Neural cell (in vitro differentiated cells): ENCODE results near the gene NPEPL1. TPM values are rescaled to one million over a fixed set of nuclear protein-coding genes. Genes with fewer than 3 reads are reported as not detected.

ENCODE experiments used
- H2AFZ ChIP-seq: fragments of 200-600, 300-800 bp; sonication (generic), shearing (Covaris generic); 2 replicates; pipeline ENCODE4 v1.6.0; 2014; ENCODE audit warnings: low read depth, mild to moderate bottlenecking, antibody characterized with exemption, low read length, moderate library complexity
- H3F3A ChIP-seq: fragments of 200-600 bp; shearing (Covaris generic); 2 replicates; pipeline ENCODE4 v1.6.1; 2016; ENCODE audit warnings: mild to moderate bottlenecking, moderate library complexity, mixed read lengths, antibody characterized with exemption, low read length; ENCODE audit not compliant: insufficient read depth, poor library complexity, severe bottlenecking
- H3K27ac ChIP-seq: fragments of 200-600, 300-800 bp; sonication (generic), shearing (Covaris generic); 2 replicates; pipeline ENCODE4 v1.5.1; 2014; ENCODE audit warnings: mild to moderate bottlenecking, low read length, moderate library complexity
- H3K27me3 ChIP-seq: fragments of 300-800, 200-600 bp; sonication (generic), shearing (Covaris generic); 2 replicates; pipeline ENCODE4 v1.6.0; 2014; ENCODE audit warnings: mild to moderate bottlenecking, low read depth, low read length, moderate library complexity; ENCODE audit not compliant: insufficient read depth
- H3K36me3 ChIP-seq: fragments of 300-800, 200-600 bp; sonication (generic), shearing (Covaris generic); 2 replicates; pipeline ENCODE4 v1.5.1; 2014; ENCODE audit warnings: mild to moderate bottlenecking, antibody characterized with exemption, low read length, moderate library complexity; ENCODE audit not compliant: insufficient read depth
- H3K4me2 ChIP-seq: fragments of 300-800, 200-600 bp; sonication (generic), shearing (Covaris generic); 2 replicates; pipeline ENCODE4 v1.6.0; 2014; ENCODE audit warnings: mild to moderate bottlenecking, low read length
- H3K4me3 ChIP-seq: fragments of 300-800, 200-600 bp; sonication (generic), shearing (Covaris generic); 2 replicates; pipeline ENCODE4 v1.5.1; 2014; ENCODE audit warnings: mild to moderate bottlenecking, low read length, moderate library complexity
- H3K79me2 ChIP-seq: fragments of 200-600 bp; shearing (Covaris generic); replicated peaks from 2 replicates; pipeline ENCODE4 v1.6.0; 2014; ENCODE audit warnings: mild to moderate bottlenecking, low read length, moderate library complexity; ENCODE audit not compliant: insufficient read depth
- H3K9ac ChIP-seq: fragments of 300-800, 200-600 bp; sonication (generic), shearing (Covaris generic); 2 replicates; pipeline ENCODE4 v1.6.1; 2016; ENCODE audit warnings: mild to moderate bottlenecking, low read length, mixed read lengths
- H3K9me2 ChIP-seq: fragments of 200-600 bp; shearing (Covaris generic); 2 replicates; pipeline ENCODE4 v1.6.1; 2016; ENCODE audit warnings: mild to moderate bottlenecking, low read length, mixed read lengths; ENCODE audit not compliant: insufficient read depth
- H3K9me3 ChIP-seq: fragments of 200-600, 300-800 bp; sonication (generic), shearing (Covaris generic); 2 replicates; pipeline ENCODE4 v1.6.1; 2016; ENCODE audit warnings: mild to moderate bottlenecking, mixed run types, low read length, moderate library complexity, mixed read lengths
- H4K20me1 ChIP-seq: fragments of 200-600 bp; shearing (Covaris generic); 2 replicates; pipeline ENCODE4 v1.6.1; 2016; ENCODE audit warnings: mild to moderate bottlenecking, mixed run types; ENCODE audit not compliant: insufficient read depth
- CTCF ChIP-seq: fragments of 450-650 bp; IDR thresholded peaks from 2 replicates; pipeline ENCODE4 v1.5.1; 2014; ENCODE audit warnings: antibody characterized with exemption, mild to moderate bottlenecking, moderate library complexity; ENCODE audit not compliant: poor library complexity, severe bottlenecking
- EP300 ChIP-seq: fragments of 450-650 bp; conservative IDR thresholded peaks from 2 replicates; pipeline ENCODE4 v1.6.1; 2014; ENCODE audit warnings: antibody characterized with exemption, mild to moderate bottlenecking, moderate library complexity; ENCODE audit not compliant: poor library complexity, severe bottlenecking
- EZH2 ChIP-seq: fragments of 200-600, 300-800 bp; shearing (Covaris generic), sonication (generic); IDR thresholded peaks from 2 replicates; pipeline ENCODE4 v1.6.1; 2014; ENCODE audit warnings: antibody characterized with exemption, low read length, borderline replicate concordance, mild to moderate bottlenecking; ENCODE audit not compliant: insufficient read depth, poor library complexity, severe bottlenecking
- MXI1 ChIP-seq: fragments of 450-650 bp; conservative IDR thresholded peaks from 2 replicates; pipeline ENCODE4 v1.6.1; 2014; ENCODE audit warnings: antibody characterized with exemption, mild to moderate bottlenecking; ENCODE audit not compliant: poor library complexity, severe bottlenecking
- POLR2AphosphoS5 ChIP-seq: IDR thresholded peaks from 2 replicates; pipeline ENCODE4 v1.6.1; 2012
- RAD21 ChIP-seq: fragments of 450-650 bp; conservative IDR thresholded peaks from 2 replicates; pipeline ENCODE4 v1.6.1; 2014; ENCODE audit warnings: antibody characterized with exemption, mild to moderate bottlenecking, moderate library complexity
- REST ChIP-seq: IDR thresholded peaks from 2 replicates; pipeline ENCODE4 v1.6.1; 2012; ENCODE audit warnings: borderline replicate concordance
- SMC3 ChIP-seq: fragments of 450-650 bp; conservative IDR thresholded peaks from 2 replicates; pipeline ENCODE4 v1.6.1; 2014; ENCODE audit warnings: antibody characterized with exemption, mild to moderate bottlenecking, moderate library complexity; ENCODE audit not compliant: poor library complexity
- TAF1 ChIP-seq: IDR thresholded peaks from 2 replicates; pipeline ENCODE4 v1.6.1; 2012; ENCODE audit warnings: low read depth
- polyA plus RNA-seq: library from polyadenylated mRNA; depleted of rRNA; stranded (reverse); fragments of >200 nt; gene quantifications from 2 replicates; pipeline ENCODE4 v1.2.3, GENCODE V29; 2014

Gene NPEPL1
- polyA plus RNA-seq, 1 donor from 2014 or later = 63.4 TPM

GRCh38 chr20:58762120-58762519 is 69.5 kb downstream of the NPEPL1 start:
- H3K36me3 ChIP-seq = no peaks in the 10 kb centered on the region
- no peak overlapping the region for H3K4me2 ChIP-seq
- no peak overlapping the region for H2AFZ ChIP-seq
- no peaks in the 10 kb centered on the region for H3K9me3 ChIP-seq
- H3K4me3 ChIP-seq = no peak overlapping the region
- H4K20me1 ChIP-seq = no peaks in the 10 kb centered on the region
- H3K9ac ChIP-seq = no peak overlapping the region
- H3K9me2 ChIP-seq = no peaks in the 10 kb centered on the region
- no peaks in the 10 kb centered on the region for H3F3A ChIP-seq
- TF ChIP-seq EZH2 = no peak
- no peak for TF ChIP-seq TAF1
- H3K27ac ChIP-seq = no peak overlapping the region
- H3K27me3 ChIP-seq = no peaks in the 10 kb centered on the region
- no peaks in the 10 kb centered on the region for H3K79me2 ChIP-seq

DNA sequence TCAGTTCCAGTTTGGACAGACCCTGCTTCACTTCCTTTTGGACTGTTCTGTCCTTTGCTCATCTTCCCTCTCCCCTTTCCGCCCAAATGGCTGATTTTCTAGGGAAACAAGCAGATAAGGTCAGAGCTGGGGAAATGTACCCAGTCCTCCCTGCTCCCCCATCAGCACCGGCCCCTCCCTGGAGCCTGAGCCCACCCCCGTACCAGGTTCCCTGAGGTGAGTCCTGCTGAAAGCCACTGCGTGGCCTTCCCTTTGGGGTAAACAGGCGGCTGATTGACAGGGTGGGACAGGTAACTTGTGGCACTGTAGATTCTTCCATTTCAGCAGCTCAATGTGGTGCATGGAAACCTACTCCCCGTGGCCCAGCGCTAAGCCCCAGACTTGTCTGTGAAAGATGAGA is 70.5 kb downstream of the NPEPL1 start:
- no peak overlapping the region for H3K27ac ChIP-seq
- H2AFZ ChIP-seq = no peak overlapping the region
- no peaks in the 10 kb centered on the region for H3K27me3 ChIP-seq
- no peak overlapping the region for H3K4me3 ChIP-seq
- TF ChIP-seq MXI1 (no peak), TAF1 (no peak), RAD21 (no peak), CTCF (no peak), POLR2AphosphoS5 (no peak), EZH2 (no peak), EP300 (no peak), SMC3 (no peak), REST (no peak)
- no peaks in the 10 kb centered on the region for H3K9me2 ChIP-seq
- no peaks in the 10 kb centered on the region for H3K79me2 ChIP-seq
- H3K36me3 ChIP-seq = no peaks in the 10 kb centered on the region
- no peaks in the 10 kb centered on the region for H3K9me3 ChIP-seq
- no peaks in the 10 kb centered on the region for H4K20me1 ChIP-seq
- no peaks in the 10 kb centered on the region for H3F3A ChIP-seq
- H3K4me2 ChIP-seq = no peak overlapping the region
- H3K9ac ChIP-seq = no peak overlapping the region

Other genes starting within 250 kb of the NPEPL1 start
- gene APCDD1L, start 177.4 kb upstream of the NPEPL1 start, polyA plus RNA-seq = not detected in 2 replicates
- gene STX16, start 41.5 kb upstream of the NPEPL1 start, polyA plus RNA-seq = 120 and 130 TPM in 2 replicates
- gene GNAS-AS1, start 158.1 kb downstream of the NPEPL1 start, polyA plus RNA-seq = 0.64 TPM in 1 of 2 replicates, not detected in the other
- 958 and 975 TPM in 2 replicates for gene GNAS, start 159.9 kb downstream of the NPEPL1 start, polyA plus RNA-seq